Fibroblast of skin of scalp (primary cell): Measurements from ENCODE around the gene GMDS.
A peak's percentile ranks its signal among the peaks of the same experiment; 100 is the strongest.

Source experiments
- DNase-seq: peaks from one replicate; pipeline ENCODE4 v3.0.0-alpha.2; 2013

Gene GMDS

GRCh38 chr6:1890071-1890470 lies 355.3 kb downstream of the GMDS start:
- peak; percentile 46 for DNase-seq

GRCh38 chr6:1885576-1886011 lies 359.8 kb downstream of the GMDS start:
- DNase-seq = peak; percentile 64

GRCh38 chr6:1884313-1884712 lies 361.1 kb downstream of the GMDS start:
- DNase-seq = peak; percentile 63

- no peak for DNase-seq
Measured at GRCh38 chr6:1878330-1878729, 367.1 kb downstream of the GMDS start.

- DNase-seq = no peak
Measured at GRCh38 chr6:1873781-1874180, 371.6 kb downstream of the GMDS start.

- peak; percentile 59 for DNase-seq
Measured at GRCh38 chr6:1872649-1873131, 372.7 kb downstream of the GMDS start.

- DNase-seq = no peak
Measured at GRCh38 chr6:1871724-1872315, 373.6 kb downstream of the GMDS start.

GRCh38 chr6:1870932-1871331 lies 374.5 kb downstream of the GMDS start:
- DNase-seq = no peak

- no peak for DNase-seq
Measured at GRCh38 chr6:1870251-1870650, 375.2 kb downstream of the GMDS start.

- no peak for DNase-seq
Measured at GRCh38 chr6:1869769-1870168, 375.6 kb downstream of the GMDS start.

GRCh38 chr6:1869308-1869707 lies 376.1 kb downstream of the GMDS start:
- no peak for DNase-seq

- no peak for DNase-seq
Measured at GRCh38 chr6:1868561-1869261, 376.7 kb downstream of the GMDS start.

GRCh38 chr6:1867197-1867596 lies 378.2 kb downstream of the GMDS start:
- no peak for DNase-seq

- DNase-seq = no peak
Measured at GRCh38 chr6:1865585-1865984, 379.8 kb downstream of the GMDS start.

GRCh38 chr6:1864496-1864895 lies 380.9 kb downstream of the GMDS start:
- peak; percentile 13 for DNase-seq

- no peak for DNase-seq
Measured at GRCh38 chr6:1862411-1862810, 383.0 kb downstream of the GMDS start.

- no peak for DNase-seq
Measured at GRCh38 chr6:1860756-1861348, 384.6 kb downstream of the GMDS start.

- no peak for DNase-seq
Measured at GRCh38 chr6:1858859-1859258, 386.5 kb downstream of the GMDS start.

GRCh38 chr6:1858196-1858595 lies 387.2 kb downstream of the GMDS start:
- no peak for DNase-seq

- peak; percentile 57 for DNase-seq
Measured at GRCh38 chr6:1856381-1856780, 389.0 kb downstream of the GMDS start.

GRCh38 chr6:1855890-1856289 lies 389.5 kb downstream of the GMDS start:
- DNase-seq = no peak

- DNase-seq = no peak
Measured at GRCh38 chr6:1854296-1854695, 391.1 kb downstream of the GMDS start.

- no peak for DNase-seq
Measured at GRCh38 chr6:1853761-1854160, 391.6 kb downstream of the GMDS start.
